H1 (cell line): Measurements from ENCODE around the gene PDK3.

Experiments used
- KDM5A ChIP-seq: fragments of 200-600 bp; IDR thresholded peaks from 2 replicates; pipeline ENCODE4 v1.7.1; 2012; ENCODE audit warnings: mild to moderate bottlenecking, low read length, inconsistent platforms, mixed read lengths
- POLR2AphosphoS5 ChIP-seq: IDR thresholded peaks from 2 replicates; pipeline ENCODE4 v1.6.1; 2011; ENCODE audit warnings: low read depth, low read length
- RNF2 ChIP-seq: fragments of 200-900, 300-1000 bp; sonication (generic); IDR thresholded peaks from 2 replicates; pipeline ENCODE4 v1.7.1; 2016; ENCODE audit warnings: borderline replicate concordance, low read depth, mild to moderate bottlenecking, antibody characterized with exemption, low read length; ENCODE audit not compliant: poor library complexity, severe bottlenecking; ENCODE audit errors: missing control alignments
- TAF1 ChIP-seq: IDR thresholded peaks from 2 replicates; pipeline ENCODE4 v1.6.1; 2011; ENCODE audit warnings: mild to moderate bottlenecking, low read depth, low read length
- TF ChIP-seq, protein P1 (sequence below): IDR thresholded peaks from 2 replicates; pipeline ENCODE4 v1.6.1; 2012; ENCODE audit warnings: low read length, inconsistent platforms
- TF ChIP-seq, protein P2 (sequence below), 3 experiments: IDR thresholded peaks; 1 replicate in 2 of 3; 2 replicates in 1 of 3; pipeline versions ENCODE4 v1.5.1 to v1.6.1; 2011; ENCODE audit warnings: low read length in 3 of 3, mild to moderate bottlenecking in 3 of 3, inconsistent platforms in 2 of 3, low read depth in 1 of 3, moderate library complexity in 1 of 3; ENCODE audit not compliant: insufficient read depth in 1 of 3; ENCODE audit errors: control extremely low read depth in 1 of 3

DNA sequence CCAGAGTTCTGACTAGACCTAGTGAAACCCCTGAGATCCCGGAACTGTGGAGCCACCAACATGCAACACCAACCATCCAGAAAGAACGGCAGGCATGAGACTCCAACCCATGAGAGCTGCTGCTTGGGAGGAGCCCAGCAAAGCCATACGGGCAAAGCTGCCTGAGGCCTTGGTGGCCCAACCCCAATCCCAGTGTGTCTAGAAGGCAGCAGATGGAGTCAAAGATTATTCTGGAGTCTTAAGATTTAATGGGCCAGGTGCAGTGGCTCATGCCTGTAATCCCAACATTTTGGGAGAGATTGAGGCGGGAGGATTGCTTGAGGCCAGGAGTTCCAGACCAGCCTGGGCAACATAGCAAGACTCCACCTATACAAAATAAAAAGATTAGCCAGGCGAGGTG is 49.2 kb upstream of the PDK3 start:
- TF ChIP-seq, protein P1, sequence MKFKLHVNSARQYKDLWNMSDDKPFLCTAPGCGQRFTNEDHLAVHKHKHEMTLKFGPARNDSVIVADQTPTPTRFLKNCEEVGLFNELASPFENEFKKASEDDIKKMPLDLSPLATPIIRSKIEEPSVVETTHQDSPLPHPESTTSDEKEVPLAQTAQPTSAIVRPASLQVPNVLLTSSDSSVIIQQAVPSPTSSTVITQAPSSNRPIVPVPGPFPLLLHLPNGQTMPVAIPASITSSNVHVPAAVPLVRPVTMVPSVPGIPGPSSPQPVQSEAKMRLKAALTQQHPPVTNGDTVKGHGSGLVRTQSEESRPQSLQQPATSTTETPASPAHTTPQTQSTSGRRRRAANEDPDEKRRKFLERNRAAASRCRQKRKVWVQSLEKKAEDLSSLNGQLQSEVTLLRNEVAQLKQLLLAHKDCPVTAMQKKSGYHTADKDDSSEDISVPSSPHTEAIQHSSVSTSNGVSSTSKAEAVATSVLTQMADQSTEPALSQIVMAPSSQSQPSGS: no peak
- no peak for TF ChIP-seq RNF2
- TF ChIP-seq POLR2AphosphoS5: no peak
- TF ChIP-seq, protein P2, sequence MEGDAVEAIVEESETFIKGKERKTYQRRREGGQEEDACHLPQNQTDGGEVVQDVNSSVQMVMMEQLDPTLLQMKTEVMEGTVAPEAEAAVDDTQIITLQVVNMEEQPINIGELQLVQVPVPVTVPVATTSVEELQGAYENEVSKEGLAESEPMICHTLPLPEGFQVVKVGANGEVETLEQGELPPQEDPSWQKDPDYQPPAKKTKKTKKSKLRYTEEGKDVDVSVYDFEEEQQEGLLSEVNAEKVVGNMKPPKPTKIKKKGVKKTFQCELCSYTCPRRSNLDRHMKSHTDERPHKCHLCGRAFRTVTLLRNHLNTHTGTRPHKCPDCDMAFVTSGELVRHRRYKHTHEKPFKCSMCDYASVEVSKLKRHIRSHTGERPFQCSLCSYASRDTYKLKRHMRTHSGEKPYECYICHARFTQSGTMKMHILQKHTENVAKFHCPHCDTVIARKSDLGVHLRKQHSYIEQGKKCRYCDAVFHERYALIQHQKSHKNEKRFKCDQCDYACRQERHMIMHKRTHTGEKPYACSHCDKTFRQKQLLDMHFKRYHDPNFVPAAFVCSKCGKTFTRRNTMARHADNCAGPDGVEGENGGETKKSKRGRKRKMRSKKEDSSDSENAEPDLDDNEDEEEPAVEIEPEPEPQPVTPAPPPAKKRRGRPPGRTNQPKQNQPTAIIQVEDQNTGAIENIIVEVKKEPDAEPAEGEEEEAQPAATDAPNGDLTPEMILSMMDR (IDR thresholded peaks at IDR 0.05; ENCODE audit: control extremely low read depth in 1 of 3, insufficient read depth in 1 of 3, low read depth in 1 of 3, low read length in 3 of 3): no peak
- TF ChIP-seq TAF1: no peak
- TF ChIP-seq KDM5A: no peak
